Measurements from ENCODE around the gene RAD51B. TPM values are rescaled to one million over a fixed set of nuclear protein-coding genes. Genes with fewer than 3 reads are reported as not detected.

RAD51B gene
- total RNA-seq, 2 donors from 2014 or later: 22.8 to 33.8 TPM

DNA sequence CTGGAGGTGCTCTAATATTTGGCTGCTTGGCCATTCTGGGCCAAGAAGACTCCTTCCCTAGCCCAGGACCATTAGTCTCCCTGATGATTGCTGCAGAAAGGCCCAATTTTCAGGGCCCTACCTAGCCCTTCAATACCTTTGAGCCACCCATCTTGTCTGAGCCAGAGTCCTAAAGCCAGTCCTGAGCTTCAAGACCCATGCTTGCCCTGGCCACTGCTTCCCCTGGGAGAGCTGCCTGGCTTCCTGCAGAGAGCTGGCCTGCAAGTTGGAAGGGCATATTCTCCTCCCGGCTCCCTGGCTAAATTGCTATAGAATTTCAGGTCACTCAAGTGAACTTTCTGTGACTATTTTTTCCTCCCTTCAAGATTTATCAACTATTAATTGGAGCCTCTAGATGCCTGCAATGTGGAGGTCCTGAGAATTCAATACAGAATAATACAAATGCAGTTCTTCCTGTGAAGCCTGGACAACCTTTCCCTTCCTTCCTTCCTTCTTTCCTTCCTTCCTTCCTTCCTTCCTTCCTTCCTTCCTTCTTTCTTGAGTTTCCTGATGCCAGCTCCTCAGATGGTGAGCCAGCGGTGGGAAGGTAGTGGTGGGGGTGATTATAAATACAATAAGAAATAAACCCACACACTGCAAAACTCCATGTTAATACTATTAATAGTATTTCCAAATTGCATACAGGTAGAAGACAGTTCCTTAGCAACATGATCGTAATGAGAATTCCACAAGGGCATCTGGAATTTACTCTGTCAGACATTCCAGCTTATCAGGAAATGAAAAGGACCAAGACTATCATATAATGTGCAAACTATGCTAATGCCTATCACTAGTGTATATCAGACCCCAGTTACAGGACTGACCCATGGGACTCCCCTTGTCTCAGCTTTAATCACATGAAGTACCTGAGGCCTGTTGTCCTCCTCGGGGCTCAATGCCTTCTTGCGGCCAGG, 865.2 kb downstream of the RAD51B start:
- Mint-ChIP-seq H3K4me1 (peaks cover 10% of the 10 kb centered on the region), H3K4me3 (no peak overlapping the region), H3K36me3 (ENCODE audit: low read depth) (no peaks in the 10 kb centered on the region), H3K27ac (no peak overlapping the region), H3K27me3 (ENCODE audit: insufficient read depth) (peaks cover 15% of the 10 kb centered on the region), H3K9me3 (no peaks in the 10 kb centered on the region)
- no peak overlapping the region for H3K9ac ChIP-seq (ENCODE audit: extremely low read depth, low read length, poor library complexity, severe bottlenecking)
- H3K27ac ChIP-seq (ENCODE audit: low read depth, low read length): no peak overlapping the region
- no peaks in the 10 kb centered on the region for H3K36me3 ChIP-seq (ENCODE audit: control insufficient read depth, insufficient read depth, low read length)
- no peak for DNase-seq
- no peak overlapping the region for H3K4me3 ChIP-seq (ENCODE audit: low read length)
- H3K9me3 ChIP-seq (ENCODE audit: control insufficient read depth, low read length): no peaks in the 10 kb centered on the region
- 90 to 93% methylated on average over 3 to 4 of the region's 5 CpGs for WGBS, 2 experiments (ENCODE audit: insufficient coverage in 1 of 2, insufficient read length in 1 of 2)
- H3K27me3 ChIP-seq (ENCODE audit: control insufficient read depth, insufficient read depth, low read length, poor library complexity, severe bottlenecking): peaks cover under 1% of the 10 kb centered on the region
- TF ChIP-seq, protein P1, sequence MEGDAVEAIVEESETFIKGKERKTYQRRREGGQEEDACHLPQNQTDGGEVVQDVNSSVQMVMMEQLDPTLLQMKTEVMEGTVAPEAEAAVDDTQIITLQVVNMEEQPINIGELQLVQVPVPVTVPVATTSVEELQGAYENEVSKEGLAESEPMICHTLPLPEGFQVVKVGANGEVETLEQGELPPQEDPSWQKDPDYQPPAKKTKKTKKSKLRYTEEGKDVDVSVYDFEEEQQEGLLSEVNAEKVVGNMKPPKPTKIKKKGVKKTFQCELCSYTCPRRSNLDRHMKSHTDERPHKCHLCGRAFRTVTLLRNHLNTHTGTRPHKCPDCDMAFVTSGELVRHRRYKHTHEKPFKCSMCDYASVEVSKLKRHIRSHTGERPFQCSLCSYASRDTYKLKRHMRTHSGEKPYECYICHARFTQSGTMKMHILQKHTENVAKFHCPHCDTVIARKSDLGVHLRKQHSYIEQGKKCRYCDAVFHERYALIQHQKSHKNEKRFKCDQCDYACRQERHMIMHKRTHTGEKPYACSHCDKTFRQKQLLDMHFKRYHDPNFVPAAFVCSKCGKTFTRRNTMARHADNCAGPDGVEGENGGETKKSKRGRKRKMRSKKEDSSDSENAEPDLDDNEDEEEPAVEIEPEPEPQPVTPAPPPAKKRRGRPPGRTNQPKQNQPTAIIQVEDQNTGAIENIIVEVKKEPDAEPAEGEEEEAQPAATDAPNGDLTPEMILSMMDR (conservative IDR thresholded peaks at IDR 0.05): no peak
- no peaks in the 10 kb centered on the region for H3K4me1 ChIP-seq (ENCODE audit: control insufficient read depth, insufficient read depth, low read length)

DNA sequence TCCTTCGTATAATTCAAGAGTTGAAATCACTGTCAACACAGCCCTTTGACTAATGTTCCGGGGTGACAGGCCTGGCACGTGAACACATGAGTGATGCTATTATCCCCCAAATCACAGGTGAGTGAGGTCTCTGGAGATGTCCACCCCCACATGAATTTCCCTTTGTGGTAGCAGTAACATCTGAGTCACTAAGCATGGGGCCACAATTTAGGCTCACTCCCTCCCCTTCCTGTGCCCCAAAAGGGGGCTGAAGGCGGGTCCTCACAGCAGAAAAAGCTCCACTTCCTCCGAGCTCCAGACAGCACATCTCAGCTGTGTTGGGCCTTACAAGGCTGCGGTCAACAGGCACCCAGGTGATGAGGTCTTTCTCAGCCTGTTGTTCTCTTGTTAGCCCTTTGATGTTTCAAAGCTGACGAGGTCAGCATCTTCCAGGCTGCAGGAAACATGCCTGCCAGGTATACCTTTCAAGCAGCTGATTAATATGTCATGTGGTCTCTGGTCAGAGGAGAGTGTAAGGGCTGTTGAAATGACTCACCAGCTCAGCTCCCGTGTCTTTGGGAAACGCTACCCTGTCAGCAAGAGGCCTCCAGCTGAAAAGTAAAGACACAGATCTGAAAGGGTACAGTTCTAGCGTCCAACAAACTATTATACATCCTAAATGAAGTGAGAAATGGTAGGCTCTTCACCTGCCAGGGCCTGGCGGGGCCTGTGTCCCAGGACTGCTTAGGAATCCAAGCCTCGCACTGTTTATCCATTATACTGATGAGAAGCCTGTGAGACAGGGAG, 866.0 kb downstream of the RAD51B start:
- no peak for DNase-seq
- Mint-ChIP-seq H3K27ac (no peak overlapping the region), H3K36me3 (ENCODE audit: low read depth) (no peaks in the 10 kb centered on the region), H3K9me3 (no peaks in the 10 kb centered on the region), H3K4me3 (no peak overlapping the region), H3K4me1 (peaks cover 10% of the 10 kb centered on the region), H3K27me3 (ENCODE audit: insufficient read depth) (peaks cover 24% of the 10 kb centered on the region)
- H3K36me3 ChIP-seq (ENCODE audit: control insufficient read depth, insufficient read depth, low read length): no peaks in the 10 kb centered on the region
- H3K9ac ChIP-seq (ENCODE audit: extremely low read depth, low read length, poor library complexity, severe bottlenecking): no peak overlapping the region
- H3K4me1 ChIP-seq (ENCODE audit: control insufficient read depth, insufficient read depth, low read length): no peaks in the 10 kb centered on the region
- no peak overlapping the region for H3K27ac ChIP-seq (ENCODE audit: low read depth, low read length)
- WGBS, 2 experiments (ENCODE audit: insufficient coverage in 1 of 2, insufficient read length in 1 of 2): 91 to 92% methylated on average over 8 to 12 of the region's 12 CpGs
- TF ChIP-seq, protein P1 (conservative IDR thresholded peaks at IDR 0.05): no peak
- H3K9me3 ChIP-seq (ENCODE audit: control insufficient read depth, low read length): no peaks in the 10 kb centered on the region
- no peak overlapping the region for H3K4me3 ChIP-seq (ENCODE audit: low read length)
- H3K27me3 ChIP-seq (ENCODE audit: control insufficient read depth, insufficient read depth, low read length, poor library complexity, severe bottlenecking): peaks cover 9% of the 10 kb centered on the region

DNA sequence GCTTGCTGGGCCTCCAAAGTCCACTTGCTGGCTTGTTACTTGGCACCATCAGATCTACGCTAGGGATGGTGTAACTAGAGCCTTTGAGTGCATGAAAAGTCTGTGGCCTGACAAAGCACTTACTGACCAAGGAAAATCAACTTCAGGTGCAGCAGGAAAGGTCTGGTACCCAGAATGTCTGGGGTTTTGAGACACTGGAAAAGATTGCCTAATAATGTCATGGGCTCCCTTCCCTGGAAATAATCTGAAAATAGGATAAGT, 866.6 kb downstream of the RAD51B start:
- Histone ChIP-seq H3K27ac (ENCODE audit: low read depth, low read length) (no peak overlapping the region), H3K4me1 (ENCODE audit: control insufficient read depth, insufficient read depth, low read length) (no peaks in the 10 kb centered on the region), H3K4me3 (ENCODE audit: low read length) (no peak overlapping the region), H3K27me3 (ENCODE audit: control insufficient read depth, insufficient read depth, low read length, poor library complexity, severe bottlenecking) (peaks cover 14% of the 10 kb centered on the region), H3K9ac (ENCODE audit: extremely low read depth, low read length, poor library complexity, severe bottlenecking) (no peak overlapping the region), H3K9me3 (ENCODE audit: control insufficient read depth, low read length) (no peaks in the 10 kb centered on the region), H3K36me3 (ENCODE audit: control insufficient read depth, insufficient read depth, low read length) (no peaks in the 10 kb centered on the region)
- H3K36me3 Mint-ChIP-seq (ENCODE audit: low read depth): no peaks in the 10 kb centered on the region
- peaks cover 10% of the 10 kb centered on the region for H3K4me1 Mint-ChIP-seq
- peaks cover 29% of the 10 kb centered on the region for H3K27me3 Mint-ChIP-seq (ENCODE audit: insufficient read depth)
- no peaks in the 10 kb centered on the region for H3K9me3 Mint-ChIP-seq
- TF ChIP-seq, protein P1 (conservative IDR thresholded peaks at IDR 0.05): no peak
- WGBS, 2 experiments (ENCODE audit: insufficient coverage in 1 of 2, insufficient read length in 1 of 2): 93 to 100% methylated on average over 1 of the region's 1 CpG
- no peak overlapping the region for H3K4me3 Mint-ChIP-seq
- no peak overlapping the region for H3K27ac Mint-ChIP-seq
- no peak for DNase-seq

Data from endodermal cell (in vitro differentiated cells).